HUES6 (cell line): ENCODE results near the gene GPR149.
A peak's percentile ranks its signal among the peaks of the same experiment; 100 is the strongest.
"Not testable (repeated sequence)": the region's sequence is repeated elsewhere in the genome, so short reads cannot be mapped to it uniquely, and the experiment has no call there.

ENCODE experiments used
- H3K27ac ChIP-seq: 2 replicates; pipeline ENCODE4 v1.7.0; 2013; ENCODE audit warnings: low read depth, mild to moderate bottlenecking, low read length, inconsistent platforms
- H3K27me3 ChIP-seq: 2 replicates; pipeline ENCODE4 v1.6.1; 2013; ENCODE audit warnings: low read length; ENCODE audit not compliant: control insufficient read depth, insufficient read depth
- H3K36me3 ChIP-seq: 2 replicates; pipeline ENCODE4 v1.6.1; 2013; ENCODE audit warnings: low read length; ENCODE audit not compliant: control insufficient read depth, insufficient read depth
- H3K4me1 ChIP-seq: 2 replicates; pipeline ENCODE4 v1.6.1; 2013; ENCODE audit warnings: low read length; ENCODE audit not compliant: control insufficient read depth, insufficient read depth
- H3K4me3 ChIP-seq: 2 replicates; pipeline ENCODE4 v1.5.1; 2013; ENCODE audit warnings: low read depth, low read length
- H3K9ac ChIP-seq: one replicate; pipeline ENCODE4 v1.6.1; 2013; ENCODE audit warnings: mild to moderate bottlenecking, low read length
- H3K9me3 ChIP-seq: 2 replicates; pipeline ENCODE4 v1.6.1; 2013; ENCODE audit warnings: low read depth, low read length; ENCODE audit not compliant: control insufficient read depth, insufficient read depth

GPR149 gene

DNA sequence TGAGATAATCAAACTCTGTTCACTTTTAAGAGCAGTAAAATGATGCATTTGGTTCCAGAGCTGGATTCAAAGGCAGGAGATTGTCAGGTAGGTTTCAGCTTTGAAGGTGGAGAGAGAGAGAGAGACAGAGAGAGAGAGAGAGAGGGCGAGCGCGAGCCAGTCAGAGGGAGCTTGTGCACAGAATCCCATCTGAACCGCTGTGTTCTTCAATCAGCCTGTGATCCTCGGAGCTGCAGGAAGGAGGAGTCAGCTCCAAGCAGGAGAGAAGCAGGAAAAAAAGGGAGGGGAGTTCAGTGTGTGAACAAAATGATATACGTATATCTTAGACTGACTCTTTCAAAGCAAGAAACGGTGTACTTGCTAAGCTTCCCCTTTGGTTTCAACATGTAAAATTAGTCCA is at the start of gene GPR149:
Gene GPR149, minus strand, starts transcription at position 177 of the 400 bp plus-strand sequence. CDS start 575 bp downstream, outside the sequence.
- Histone ChIP-seq H3K27ac (no peak within 1 kb of the TSS), H3K4me1 (peaks cover 13% of the 10 kb centered on the region; the same call in 1 of the 2 replicates), H3K4me3 (peak within 1 kb of the TSS; percentile 66), H3K27me3 (peaks cover 47% of the 10 kb centered on the region), H3K36me3 (no peaks in the 10 kb centered on the region), H3K9me3 (no peaks in the 10 kb centered on the region), H3K9ac (no peak within 1 kb of the TSS)

- peaks cover 10% of the 10 kb centered on the region; the same call in 1 of the 2 replicates for H3K9me3 ChIP-seq
- no peak overlapping the region for H3K9ac ChIP-seq
- no peak overlapping the region for H3K27ac ChIP-seq
- H3K36me3 ChIP-seq = no peaks in the 10 kb centered on the region
- H3K4me3 ChIP-seq = no peak overlapping the region
- no peaks in the 10 kb centered on the region for H3K27me3 ChIP-seq
- H3K4me1 ChIP-seq = no peaks in the 10 kb centered on the region
Measured at GRCh38 chr3:154473769-154474168, 43.8 kb upstream of the GPR149 start.

- H3K27ac ChIP-seq = no peak overlapping the region
- H3K27me3 ChIP-seq = no peaks in the 10 kb centered on the region
- H3K9ac ChIP-seq = no peak overlapping the region
- H3K9me3 ChIP-seq = peaks cover 10% of the 10 kb centered on the region; the same call in 1 of the 2 replicates
- H3K36me3 ChIP-seq = no peaks in the 10 kb centered on the region
- H3K4me1 ChIP-seq = no peaks in the 10 kb centered on the region
- H3K4me3 ChIP-seq = no peak overlapping the region
Measured at GRCh38 chr3:154469585-154469984, 39.6 kb upstream of the GPR149 start.

GRCh38 chr3:154464440-154465190 is 34.6 kb upstream of the GPR149 start:
- H3K36me3 ChIP-seq = no peaks in the 10 kb centered on the region
- H3K9me3 ChIP-seq = no peaks in the 10 kb centered on the region
- no peak overlapping the region for H3K4me3 ChIP-seq
- H3K9ac ChIP-seq = no peak overlapping the region
- no peak overlapping the region for H3K27ac ChIP-seq
- H3K4me1 ChIP-seq = no peaks in the 10 kb centered on the region
- no peaks in the 10 kb centered on the region for H3K27me3 ChIP-seq

- Histone ChIP-seq H3K4me3 (no peak overlapping the region), H3K27ac (no peak overlapping the region), H3K27me3 (no peaks in the 10 kb centered on the region), H3K36me3 (no peaks in the 10 kb centered on the region), H3K9me3 (no peaks in the 10 kb centered on the region), H3K4me1 (no peaks in the 10 kb centered on the region), H3K9ac (no peak overlapping the region)
Measured at GRCh38 chr3:154458560-154458959, 28.6 kb upstream of the GPR149 start.

DNA sequence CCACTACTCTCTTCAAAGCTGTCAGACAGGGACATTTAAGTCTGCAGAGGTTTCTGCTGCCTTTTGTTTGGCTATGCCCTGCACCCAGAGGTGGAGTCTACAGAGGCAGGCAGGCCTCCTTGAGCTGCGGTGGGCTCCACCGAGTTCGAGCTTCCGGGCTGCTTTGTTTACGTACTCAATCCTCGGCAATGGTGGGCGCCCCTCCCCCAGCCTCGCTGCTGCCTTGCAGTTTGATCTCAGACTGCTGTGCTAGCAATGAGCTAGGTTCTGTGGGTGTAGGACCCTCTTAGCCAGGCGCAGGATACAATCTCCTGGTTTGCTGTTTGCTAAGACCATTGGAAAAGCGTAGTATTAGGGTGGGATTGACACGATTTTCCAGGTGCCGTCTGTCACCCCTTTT is 9.1 kb upstream of the GPR149 start:
- H3K9me3 ChIP-seq, H3K36me3 ChIP-seq, H3K4me3 ChIP-seq, H3K27me3 ChIP-seq, H3K4me1 ChIP-seq, H3K27ac ChIP-seq, H3K9ac ChIP-seq: not testable (repeated sequence)

DNA sequence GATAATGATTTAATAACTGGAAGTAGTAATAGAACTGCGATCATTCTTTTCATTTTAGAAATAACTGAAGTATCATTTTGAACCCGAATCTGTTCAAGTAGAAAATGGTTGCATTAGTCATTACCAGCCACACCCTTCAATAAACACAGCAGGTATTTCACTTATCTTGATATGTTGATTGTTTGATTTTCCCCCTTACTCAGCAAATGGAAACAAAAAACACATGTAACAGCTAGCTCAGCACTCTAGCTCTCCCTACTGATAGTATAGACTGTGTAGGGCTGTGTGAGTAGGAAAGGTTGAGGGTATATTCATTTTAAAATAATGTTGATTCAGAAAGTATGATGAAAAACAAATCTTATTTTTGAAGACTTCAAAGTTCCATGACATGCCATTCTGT is 1.1 kb upstream of the GPR149 start:
- no peaks in the 10 kb centered on the region for H3K36me3 ChIP-seq
- H3K27me3 ChIP-seq = peaks cover 47% of the 10 kb centered on the region
- H3K9me3 ChIP-seq = no peaks in the 10 kb centered on the region
- H3K4me1 ChIP-seq = peaks cover 13% of the 10 kb centered on the region; the same call in 1 of the 2 replicates
- no peak overlapping the region for H3K27ac ChIP-seq
- no peak overlapping the region for H3K4me3 ChIP-seq
- H3K9ac ChIP-seq = no peak overlapping the region

- H3K9ac ChIP-seq = peak overlapping the region; percentile 37
- H3K27me3 ChIP-seq = peaks cover 47% of the 10 kb centered on the region
- H3K9me3 ChIP-seq = no peaks in the 10 kb centered on the region
- peak overlapping the region; percentile 66 for H3K4me3 ChIP-seq
- no peak overlapping the region for H3K27ac ChIP-seq
- H3K36me3 ChIP-seq = no peaks in the 10 kb centered on the region
- peaks cover 13% of the 10 kb centered on the region; the same call in 1 of the 2 replicates for H3K4me1 ChIP-seq
Measured at GRCh38 chr3:154428286-154429206, 1.4 kb downstream of the GPR149 start.

DNA sequence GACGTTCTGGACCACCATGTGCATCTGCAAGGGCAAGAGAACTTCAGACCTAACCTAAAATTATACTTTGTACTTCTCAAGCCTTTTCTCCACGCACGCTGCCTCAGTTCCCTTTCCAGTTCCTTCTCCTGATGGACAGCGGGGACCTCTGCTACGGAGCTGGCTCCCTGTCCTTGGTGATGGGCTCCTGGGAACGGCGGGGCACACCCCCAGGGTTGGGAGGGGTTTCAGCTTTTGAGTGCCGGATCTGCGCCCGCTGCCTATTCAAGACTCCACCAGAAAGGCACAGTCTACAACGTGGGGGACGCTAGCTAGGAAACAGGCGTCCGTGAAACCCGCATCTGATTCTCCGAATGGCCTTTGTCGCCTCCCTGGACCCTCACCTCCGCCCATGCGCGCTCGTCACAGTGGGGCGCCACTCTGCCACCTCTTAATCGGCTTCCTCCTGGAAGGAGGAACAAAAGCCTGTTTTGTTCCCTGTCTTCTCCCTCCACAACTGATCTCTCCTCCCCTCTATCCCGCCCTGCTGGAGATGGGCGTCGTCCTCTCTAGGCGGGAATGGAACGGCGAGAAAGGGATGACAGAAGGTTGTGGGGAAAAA is 2.2 kb downstream of the GPR149 start:
- Histone ChIP-seq H3K36me3 (no peaks in the 10 kb centered on the region), H3K27me3 (peaks cover 47% of the 10 kb centered on the region), H3K4me1 (peaks cover 13% of the 10 kb centered on the region; the same call in 1 of the 2 replicates), H3K4me3 (peak overlapping the region; percentile 66), H3K27ac (no peak overlapping the region), H3K9me3 (no peaks in the 10 kb centered on the region), H3K9ac (peak overlapping the region; percentile 37)

DNA sequence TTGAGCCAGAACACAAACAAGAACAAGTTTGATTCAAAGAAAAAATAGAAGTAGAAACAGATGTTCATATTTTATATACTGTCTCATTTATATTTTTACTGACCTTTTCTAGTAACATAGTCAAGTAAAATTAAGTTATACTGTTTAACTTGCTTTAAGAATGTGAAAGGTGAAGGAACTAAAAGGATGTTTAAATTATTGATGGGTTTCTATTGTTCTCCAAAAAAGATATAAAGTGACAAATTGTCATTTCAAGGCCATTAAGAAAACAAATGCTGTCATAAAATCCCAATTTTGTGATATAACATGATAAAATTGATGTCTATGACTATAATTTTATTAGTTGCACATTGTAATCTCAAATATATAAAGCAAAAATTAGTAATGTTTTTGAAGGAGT is 7.3 kb downstream of the GPR149 start:
- peaks cover 15% of the 10 kb centered on the region for H3K27me3 ChIP-seq
- no peak overlapping the region for H3K27ac ChIP-seq
- no peaks in the 10 kb centered on the region for H3K36me3 ChIP-seq
- 0 out of 2 replicates have a peak, but pooled peaks cover 4% of the 10 kb centered on the region for H3K4me1 ChIP-seq
- H3K9ac ChIP-seq = no peak overlapping the region
- H3K9me3 ChIP-seq = no peaks in the 10 kb centered on the region
- no peak overlapping the region for H3K4me3 ChIP-seq
